HUDEP-2 (cell line): ENCODE results near the gene AOPEP.

Experiments used
- DNase-seq, 76 experiments: peaks; one replicate each; lab custom pipeline; 2025; ENCODE audit not compliant: unreplicated experiment in 76 of 76; lab: John Stamatoyannopoulos, UW

Gene AOPEP

DNA sequence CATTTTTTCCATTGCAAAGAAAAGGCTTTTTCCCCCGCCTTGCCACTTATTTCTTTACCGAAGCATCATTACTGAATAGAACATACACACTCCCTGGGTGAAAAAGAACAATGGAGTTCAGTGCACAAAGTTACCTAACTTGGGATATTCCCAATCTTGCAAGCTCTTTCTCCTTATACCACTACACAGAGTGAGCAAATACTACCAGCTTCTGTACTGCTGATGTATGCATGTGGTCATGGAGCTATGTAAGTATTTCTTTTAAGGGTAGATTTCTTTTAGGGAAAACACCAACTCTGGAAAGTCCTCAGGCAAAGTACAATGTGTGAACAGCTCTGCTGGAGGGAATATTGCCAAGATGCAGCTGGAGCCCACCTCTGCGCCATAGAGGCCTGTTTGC, 81.1 kb downstream of the AOPEP start:
- DNase-seq: no peak

DNA sequence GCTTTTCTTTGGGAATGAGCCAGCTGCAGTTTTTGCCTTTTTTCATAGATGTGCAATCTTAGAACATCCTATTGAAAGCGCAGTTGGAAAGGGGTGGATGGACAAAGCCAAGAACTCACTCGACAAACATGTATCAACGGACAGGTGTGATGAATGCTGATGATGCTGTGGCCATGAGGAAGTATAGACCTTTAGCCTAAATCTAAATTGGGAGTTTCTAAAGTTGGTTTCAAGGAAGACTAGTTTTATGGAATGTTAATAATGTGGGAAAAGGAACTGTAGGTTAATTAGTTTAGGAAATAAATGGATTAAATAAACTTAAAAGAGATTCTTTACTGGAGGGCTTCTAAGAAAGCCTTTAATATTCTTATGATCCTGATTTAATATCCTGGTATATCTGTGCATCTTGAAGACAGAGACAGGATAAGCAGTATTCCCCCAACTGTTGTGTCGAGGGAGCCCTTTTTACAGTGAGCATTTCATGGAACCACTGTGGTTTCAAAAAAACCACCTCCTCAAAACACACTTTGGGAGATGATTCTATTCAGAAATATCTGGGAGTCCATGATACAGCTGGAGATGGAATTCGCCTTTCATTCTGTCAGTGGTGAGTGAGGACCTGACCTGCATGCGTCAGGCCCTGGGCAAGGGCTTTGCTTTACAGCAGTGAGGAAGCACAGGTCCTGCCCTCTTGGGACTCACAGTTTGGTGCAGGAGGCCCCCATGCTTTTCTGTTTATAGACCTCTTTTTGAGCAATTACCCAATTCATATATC, 82.6 kb downstream of the AOPEP start:
- no peak for DNase-seq

GRCh38 chr9:94809778-94810177, 83.3 kb downstream of the AOPEP start:
- no peak for DNase-seq

DNA sequence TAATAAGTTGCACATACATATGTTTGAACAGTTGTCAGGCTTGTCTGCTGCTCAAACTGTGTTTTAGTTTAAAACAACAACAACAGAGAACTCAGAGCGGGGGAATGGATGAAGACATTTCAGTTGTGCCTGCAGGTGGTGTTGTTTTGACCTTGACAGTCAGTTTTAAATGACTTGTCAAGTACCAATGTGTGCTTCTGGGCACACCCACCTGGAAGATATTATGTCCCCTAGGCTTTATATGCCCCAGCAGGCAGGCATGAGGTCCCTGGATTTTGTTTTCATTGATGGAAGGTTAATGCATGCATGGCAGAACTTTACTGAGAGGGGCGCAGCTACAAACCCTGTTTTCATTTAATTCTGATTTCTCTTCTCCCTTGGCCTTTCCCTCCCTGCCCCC, 84.6 kb downstream of the AOPEP start:
- no peak for DNase-seq

DNA sequence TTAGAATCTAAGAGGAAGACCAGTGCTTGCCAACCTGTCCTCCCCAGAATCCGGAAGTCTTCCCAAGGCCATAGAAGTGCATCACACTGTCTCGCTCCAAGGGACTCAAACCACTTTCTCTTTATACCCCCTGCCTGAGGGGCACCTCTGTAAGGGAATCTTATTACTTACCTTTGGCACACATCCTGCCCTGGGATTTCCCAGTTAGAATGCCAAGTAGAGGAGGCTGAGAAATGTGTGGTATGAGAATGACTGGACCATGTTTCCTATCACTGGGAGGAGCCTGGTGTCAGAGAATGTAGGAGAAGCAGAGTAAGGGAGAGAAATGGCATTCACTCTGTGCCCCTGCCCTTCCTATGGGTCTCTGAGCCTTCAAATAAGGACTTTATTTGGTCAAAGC, 85.8 kb downstream of the AOPEP start:
- DNase-seq: no peak

DNA sequence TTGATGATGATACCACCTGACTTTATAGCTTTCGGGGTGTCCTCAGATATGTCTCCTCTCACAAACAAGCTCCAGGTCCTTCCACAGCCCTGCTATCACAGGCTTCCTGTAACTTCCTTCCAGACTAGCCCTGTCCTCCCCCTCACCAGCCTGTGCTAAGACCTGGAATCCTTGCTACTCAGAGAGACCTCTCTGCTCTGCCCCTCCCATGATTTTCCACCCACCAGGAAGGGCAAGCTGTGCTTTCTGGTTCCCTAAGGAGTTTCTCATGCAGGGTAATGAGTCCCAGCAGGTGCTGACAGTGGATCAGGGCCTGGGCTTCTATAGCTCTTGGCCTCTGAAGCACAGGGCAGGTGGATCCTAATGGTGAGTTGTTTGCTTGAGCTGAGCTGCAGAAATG, 86.9 kb downstream of the AOPEP start:
- DNase-seq: no peak

GRCh38 chr9:94817291-94818177, 91.0 kb downstream of the AOPEP start:
- no peak for DNase-seq

DNA sequence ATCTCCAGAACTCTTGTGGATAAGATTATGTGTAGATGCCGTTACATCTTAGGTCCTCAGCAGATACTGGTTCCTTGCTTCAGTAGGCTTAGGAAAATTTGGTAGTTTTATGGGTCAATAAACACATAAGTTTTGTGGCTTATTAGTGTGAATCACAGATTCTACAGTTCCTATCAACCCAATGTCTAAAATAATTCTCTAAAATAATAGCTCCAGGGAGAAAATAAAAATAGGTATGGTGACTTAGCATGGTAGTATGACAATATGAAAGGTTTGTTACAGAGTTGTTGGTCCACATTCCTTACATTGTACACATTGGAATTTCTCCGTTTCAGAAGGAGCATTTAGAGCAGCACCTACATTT, 91.7 kb downstream of the AOPEP start:
- DNase-seq: no peak

GRCh38 chr9:94819161-94819687, 92.7 kb downstream of the AOPEP start:
- DNase-seq: no peak

- no peak for DNase-seq
These were observed 94.8 kb downstream of the AOPEP start for GRCh38 chr9:94821098-94821887.

DNA sequence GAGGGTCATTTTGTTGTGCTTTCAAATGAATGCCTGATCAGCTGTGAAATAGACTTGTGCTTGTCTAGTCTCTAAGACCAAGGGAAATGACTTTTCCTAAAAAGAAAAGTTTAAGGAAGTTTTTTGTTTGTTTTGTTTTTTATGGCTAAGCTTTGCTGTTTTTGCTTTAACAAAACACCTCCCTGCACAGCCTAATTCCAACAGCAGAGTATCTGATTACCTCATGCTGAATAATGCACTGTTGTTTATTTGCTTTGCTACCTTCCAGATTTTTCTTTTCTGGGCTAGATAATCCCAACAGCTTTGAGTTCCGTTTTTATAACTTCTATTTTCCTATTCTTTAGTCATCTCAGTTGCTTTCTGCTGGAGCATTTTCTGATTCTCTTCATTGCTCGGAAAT, 95.8 kb downstream of the AOPEP start:
- DNase-seq: no peak

GRCh38 chr9:94823710-94824109, 97.2 kb downstream of the AOPEP start:
- no peak for DNase-seq

DNA sequence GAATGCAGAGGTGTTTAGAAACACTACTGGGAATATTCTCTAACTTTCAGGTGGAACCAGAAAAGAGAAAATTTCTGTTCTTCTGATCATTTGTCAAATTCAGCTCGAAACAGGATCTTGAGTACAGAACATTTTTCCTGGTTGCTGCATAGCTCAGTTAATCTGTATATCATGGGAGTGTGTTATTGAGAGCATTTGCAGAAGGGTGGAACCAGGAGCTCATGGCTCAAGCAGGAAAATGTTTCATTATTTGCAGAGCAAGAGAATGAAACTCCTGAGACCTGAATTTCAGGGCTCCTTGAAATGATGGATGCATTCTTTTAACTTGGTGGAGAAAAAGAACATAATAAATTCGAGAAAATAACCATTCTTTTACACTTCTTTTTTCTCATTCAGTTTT, 97.9 kb downstream of the AOPEP start:
- no peak for DNase-seq

GRCh38 chr9:94824913-94825610, 98.6 kb downstream of the AOPEP start:
- DNase-seq: no peak

GRCh38 chr9:94825611-94825958, 99.1 kb downstream of the AOPEP start:
- DNase-seq: no peak

GRCh38 chr9:94826044-94826443, 99.5 kb downstream of the AOPEP start:
- no peak for DNase-seq

DNA sequence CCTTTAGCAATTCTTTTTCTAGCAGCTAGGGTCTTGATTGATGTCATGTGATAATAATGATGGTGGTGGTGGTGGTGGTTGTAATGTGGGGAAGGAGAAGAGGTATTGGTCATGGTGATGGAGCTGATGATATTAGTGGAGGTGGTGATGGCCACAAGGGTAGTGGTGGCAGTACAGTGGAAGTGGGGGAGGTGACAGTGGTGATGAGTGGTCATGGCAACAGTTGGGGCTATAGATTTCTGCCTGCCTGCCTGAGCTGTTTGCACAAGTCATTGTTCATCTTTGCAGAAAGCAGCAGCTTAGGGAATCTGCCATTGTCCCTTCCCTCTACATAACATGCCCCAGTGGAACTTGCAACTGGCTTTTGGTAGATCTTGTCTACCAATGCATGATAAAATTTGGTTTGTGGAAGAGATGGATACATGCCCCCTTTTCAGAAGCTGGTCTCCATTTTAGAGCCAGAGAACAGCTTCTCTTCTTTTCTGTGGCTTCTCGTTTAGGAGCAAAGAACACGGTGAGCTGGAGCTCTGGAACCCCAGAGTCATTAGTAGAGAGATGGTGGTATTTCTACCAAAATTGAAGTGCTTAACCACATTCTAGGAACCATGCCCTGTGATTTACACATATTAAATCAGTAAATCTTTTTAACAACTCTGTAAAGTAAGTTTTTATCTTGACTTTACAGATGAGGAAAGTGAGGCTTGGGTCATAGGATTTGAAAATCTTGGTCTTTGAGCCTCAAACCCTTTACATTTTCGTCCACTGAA, 100.3 kb downstream of the AOPEP start:
- no peak for DNase-seq

DNA sequence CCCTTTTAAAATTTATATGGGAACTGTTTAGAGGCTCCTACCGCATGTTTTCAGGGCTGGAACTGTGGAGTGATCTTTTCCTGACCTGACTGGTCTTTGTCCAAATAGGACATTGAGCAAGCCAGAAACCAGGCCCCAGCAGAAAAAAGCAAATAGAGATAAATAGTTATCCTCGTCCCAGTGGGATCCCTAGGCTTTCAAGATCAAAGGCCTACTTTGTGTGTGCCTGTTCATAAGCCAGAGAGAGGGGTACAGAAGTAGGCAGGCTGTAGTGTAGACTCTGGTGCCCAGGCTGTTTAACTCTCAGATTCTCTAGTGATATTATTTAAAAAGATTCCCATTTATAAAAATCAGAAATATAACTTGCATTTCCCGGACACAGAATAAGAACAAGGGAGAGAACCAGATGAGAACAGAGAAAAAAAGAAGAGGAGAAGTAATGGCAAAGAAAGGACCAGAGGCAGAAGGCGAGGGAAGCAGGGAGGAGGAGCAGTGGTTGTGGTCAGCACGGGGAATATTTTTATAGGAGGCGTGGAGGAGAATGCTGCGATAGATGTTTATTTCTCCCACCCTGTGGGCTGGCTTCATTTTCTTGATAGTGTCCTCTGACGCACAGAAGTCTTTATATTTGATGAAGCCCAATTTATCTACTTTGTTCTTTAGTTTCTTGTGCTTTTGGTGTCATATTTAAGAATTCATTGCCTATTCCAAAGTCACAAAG, 101.2 kb downstream of the AOPEP start:
- no peak for DNase-seq

GRCh38 chr9:94829380-94830070, 103.0 kb downstream of the AOPEP start:
- no peak for DNase-seq
